BJ (cell line): ENCODE measurements around the gene MBNL3. TPM values are rescaled to one million over a fixed set of nuclear protein-coding genes. Genes with fewer than 3 reads are reported as not detected.
A peak's percentile ranks its signal among the peaks of the same experiment; 100 is the strongest.

ENCODE experiments used
- CTCF ChIA-PET: fragments of 350-600 bp; formaldehyde crosslinking; extraction: SDS; loops from one replicate; lab custom pipeline; 2021; ENCODE audit warnings: antibody characterized with exemption, inconsistent platforms; lab: Yijun Ruan, JAX
- POLR2A ChIA-PET: fragments of 300-600 bp; sonication (Branson Sonifier 250); formaldehyde crosslinking; extraction: SDS; loops from one replicate; lab custom pipeline; 2021; ENCODE audit warnings: antibody characterized with exemption; lab: Charles Lee
- DNase-seq: peaks from one replicate; pipeline ENCODE4 v3.0.0-alpha.2; 2011; ENCODE audit warnings: low read depth
- H3K27me3 ChIP-seq: 2 replicates; pipeline ENCODE4 v1.6.0; 2011; ENCODE audit warnings: low read length; ENCODE audit not compliant: control insufficient read depth, insufficient read depth
- H3K36me3 ChIP-seq: 2 replicates; pipeline ENCODE4 v1.5.1; 2011; ENCODE audit warnings: low read length; ENCODE audit not compliant: control insufficient read depth, insufficient read depth
- H3K4me3 ChIP-seq: 2 replicates; pipeline ENCODE4 v1.5.1; 2011; ENCODE audit warnings: low read depth, mild to moderate bottlenecking, control low read depth, low read length
- CTCF ChIP-seq: IDR thresholded peaks from 2 replicates; pipeline ENCODE4 v1.5.1; 2011; ENCODE audit warnings: low read depth, mild to moderate bottlenecking, control low read depth, inconsistent platforms, low read length, moderate library complexity; ENCODE audit not compliant: insufficient read depth
- polyA plus RNA-seq: library from polyadenylated mRNA; depleted of rRNA; stranded (reverse); fragments of >200 nt; gene quantifications from 2 replicates; pipeline ENCODE4 v1.2.3, GENCODE V29; 2011

MBNL3 gene
- polyA plus RNA-seq, 1 experiment, result 1.3 TPM

- no peak for DNase-seq
- no peak for TF ChIP-seq CTCF
- POLR2A ChIA-PET, result no interaction called here
Measured at GRCh38 chrX:132470179-132470578, 18.7 kb downstream of the MBNL3 start.

GRCh38 chrX:132468454-132468853 is 20.4 kb downstream of the MBNL3 start:
- no peak for TF ChIP-seq CTCF
- ChIA-PET CTCF (no interaction called here), POLR2A (no interaction called here)
- Histone ChIP-seq H3K27me3 (no peaks in the 10 kb centered on the region), H3K36me3 (no peaks in the 10 kb centered on the region), H3K4me3 (no peak overlapping the region)
- no peak for DNase-seq

More at GRCh38 chrX:132470179-132470578, 18.7 kb downstream of the MBNL3 start:
- CTCF ChIA-PET, result no interaction called here
- Histone ChIP-seq H3K4me3 (no peak overlapping the region), H3K36me3 (no peaks in the 10 kb centered on the region), H3K27me3 (no peaks in the 10 kb centered on the region)

GRCh38 chrX:132467989-132468388 is 20.8 kb downstream of the MBNL3 start:
- POLR2A ChIA-PET, result no interaction called here

GRCh38 chrX:132467026-132467425 is 21.8 kb downstream of the MBNL3 start:
- H3K27me3 ChIP-seq, result no peaks in the 10 kb centered on the region
- ChIA-PET POLR2A (no interaction called here), CTCF (no interaction called here)
- no peak for TF ChIP-seq CTCF
- DNase-seq, result peak; percentile 44
- H3K4me3 ChIP-seq, result no peak overlapping the region
- no peaks in the 10 kb centered on the region for H3K36me3 ChIP-seq

More at GRCh38 chrX:132467989-132468388, 20.8 kb downstream of the MBNL3 start:
- Histone ChIP-seq H3K4me3 (no peak overlapping the region), H3K27me3 (no peaks in the 10 kb centered on the region), H3K36me3 (no peaks in the 10 kb centered on the region)
- no peak for DNase-seq
- CTCF ChIA-PET, result no interaction called here
- no peak for TF ChIP-seq CTCF

GRCh38 chrX:132463411-132463810 is 25.4 kb downstream of the MBNL3 start:
- CTCF ChIA-PET, result interaction anchor here (0.7 kb wide), 1 partner anchor 202 kb away, joined by 4 read pairs; no protein-coding TSS in a partner anchor
- H3K4me3 ChIP-seq, result no peak overlapping the region

More at GRCh38 chrX:132463411-132463810, 25.4 kb downstream of the MBNL3 start:
- DNase-seq, result no peak
- TF ChIP-seq CTCF, result peak; percentile 42
- H3K27me3 ChIP-seq, result no peaks in the 10 kb centered on the region
- POLR2A ChIA-PET, result no interaction called here
- no peaks in the 10 kb centered on the region for H3K36me3 ChIP-seq
